Neural progenitor cell (in vitro differentiated cells): ENCODE results near the gene PDE6A.

ENCODE experiments used
- EZH2 ChIP-seq: fragments of 200-600 bp; sonication (generic); IDR thresholded peaks from 2 replicates; pipeline ENCODE4 v1.6.1; 2017; ENCODE audit warnings: antibody characterized with exemption, mild to moderate bottlenecking, moderate library complexity
- EZH2phosphoT487 ChIP-seq: fragments of 200-600 bp; sonication (generic); IDR thresholded peaks from 2 replicates; pipeline ENCODE4 v1.6.1; 2017; ENCODE audit warnings: antibody characterized with exemption
- TF ChIP-seq, protein P1 (sequence below): fragments of 200-600 bp; sonication (generic); IDR thresholded peaks from 2 replicates; pipeline ENCODE4 v1.5.1; 2017; ENCODE audit warnings: antibody characterized with exemption, mild to moderate bottlenecking

DNA sequence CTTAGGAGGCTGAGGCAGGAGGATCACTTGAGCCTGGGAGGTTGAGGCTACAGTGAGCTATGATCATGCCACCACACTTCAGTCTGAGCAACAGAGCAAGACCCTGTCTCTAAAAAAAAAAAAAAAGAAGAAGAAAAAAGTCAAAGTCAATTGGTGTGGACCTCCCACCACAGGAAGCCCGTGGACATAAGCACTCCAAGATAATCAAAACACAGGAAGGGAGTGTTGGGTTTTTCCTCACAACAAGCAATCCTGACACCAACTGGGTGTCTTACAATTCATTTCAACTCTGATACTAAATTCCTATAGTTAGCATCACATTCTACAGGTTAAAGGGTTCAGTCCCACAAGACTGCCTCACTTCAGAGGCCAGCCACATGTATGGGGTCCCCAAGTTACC, 70.7 kb downstream of the PDE6A start:
- TF ChIP-seq EZH2 (no peak), EZH2phosphoT487 (no peak)
- TF ChIP-seq, protein P1, sequence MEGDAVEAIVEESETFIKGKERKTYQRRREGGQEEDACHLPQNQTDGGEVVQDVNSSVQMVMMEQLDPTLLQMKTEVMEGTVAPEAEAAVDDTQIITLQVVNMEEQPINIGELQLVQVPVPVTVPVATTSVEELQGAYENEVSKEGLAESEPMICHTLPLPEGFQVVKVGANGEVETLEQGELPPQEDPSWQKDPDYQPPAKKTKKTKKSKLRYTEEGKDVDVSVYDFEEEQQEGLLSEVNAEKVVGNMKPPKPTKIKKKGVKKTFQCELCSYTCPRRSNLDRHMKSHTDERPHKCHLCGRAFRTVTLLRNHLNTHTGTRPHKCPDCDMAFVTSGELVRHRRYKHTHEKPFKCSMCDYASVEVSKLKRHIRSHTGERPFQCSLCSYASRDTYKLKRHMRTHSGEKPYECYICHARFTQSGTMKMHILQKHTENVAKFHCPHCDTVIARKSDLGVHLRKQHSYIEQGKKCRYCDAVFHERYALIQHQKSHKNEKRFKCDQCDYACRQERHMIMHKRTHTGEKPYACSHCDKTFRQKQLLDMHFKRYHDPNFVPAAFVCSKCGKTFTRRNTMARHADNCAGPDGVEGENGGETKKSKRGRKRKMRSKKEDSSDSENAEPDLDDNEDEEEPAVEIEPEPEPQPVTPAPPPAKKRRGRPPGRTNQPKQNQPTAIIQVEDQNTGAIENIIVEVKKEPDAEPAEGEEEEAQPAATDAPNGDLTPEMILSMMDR, result no peak
